ENCODE data around the gene NYAP1. TPM values are rescaled to one million over a fixed set of nuclear protein-coding genes. Genes with fewer than 3 reads are reported as not detected.
"Not testable (repeated sequence)": the region's sequence is repeated elsewhere in the genome, so short reads cannot be mapped to it uniquely, and the experiment has no call there.

NYAP1 gene
- total and polyA plus RNA-seq, 8 donors = 0.50 to 5.2 (median 3.0) TPM

GRCh38 chr7:100493476-100494264 is 9.9 kb downstream of the NYAP1 start:
- peaks cover 7 to 13% of the 10 kb centered on the region in 2 donors for H3K4me1 ChIP-seq
- intact Hi-C loops (cut with DNase I) = no loop called here
- no peak overlapping the region for H3K27ac ChIP-seq
- peaks cover 6 to 30% of the 10 kb centered on the region in 2 donors for H3K27me3 ChIP-seq
- H3K4me3 ChIP-seq = peak overlapping the region; percentile 21 to 29
- DNase-seq = peak in 2 of 4 donors; percentile 58 to 90
- H3K9me3 ChIP-seq = no peaks in the 10 kb centered on the region
- ATAC-seq = peak; percentile 76
- no peak for TF ChIP-seq CTCF (IDR thresholded peaks at IDR 0.05)
- no peaks in the 10 kb centered on the region for H3K36me3 ChIP-seq

GRCh38 chr7:100496509-100496908 is 12.8 kb downstream of the NYAP1 start:
- Histone ChIP-seq H3K36me3 (no peaks in the 10 kb centered on the region), H3K9me3 (no peaks in the 10 kb centered on the region), H3K4me3 (no peak overlapping the region), H3K27ac (no peak overlapping the region), H3K4me1 (peaks cover 7 to 13% of the 10 kb centered on the region in 2 donors), H3K27me3 (peaks cover 6 to 30% of the 10 kb centered on the region in 2 donors)
- ATAC-seq (no peak), DNase-seq (peak in 1 of 4 donors; percentile 17)
- intact Hi-C loops (cut with DNase I) = no loop called here
- TF ChIP-seq CTCF (IDR thresholded peaks at IDR 0.05) = no peak

GRCh38 chr7:100500743-100501142 is 17.0 kb downstream of the NYAP1 start:
- DNase-seq; H3K36me3 ChIP-seq; H3K27me3 ChIP-seq; H3K27ac ChIP-seq; H3K4me1 ChIP-seq; H3K9me3 ChIP-seq; H3K4me3 ChIP-seq; intact Hi-C loops (cut with DNase I); ATAC-seq: not testable (repeated sequence)

GRCh38 chr7:100504031-100504430 is 20.3 kb downstream of the NYAP1 start:
- H3K4me1 ChIP-seq; DNase-seq; ATAC-seq; intact Hi-C loops (cut with DNase I); H3K36me3 ChIP-seq; H3K27ac ChIP-seq; H3K9me3 ChIP-seq; H3K4me3 ChIP-seq; H3K27me3 ChIP-seq: not testable (repeated sequence)

- no peak for ATAC-seq
- Histone ChIP-seq H3K36me3 (no peaks in the 10 kb centered on the region), H3K9me3 (no peaks in the 10 kb centered on the region), H3K4me3 (no peak overlapping the region), H3K27me3 (no peaks in the 10 kb centered on the region), H3K27ac (no peak overlapping the region), H3K4me1 (no peaks in the 10 kb centered on the region)
- no peak for TF ChIP-seq CTCF (IDR thresholded peaks at IDR 0.05)
- intact Hi-C loops (cut with DNase I) = no loop called here
- no peak for DNase-seq
These were observed 21.3 kb downstream of the NYAP1 start for GRCh38 chr7:100504887-100505611.

GRCh38 chr7:100506356-100506923 is 22.7 kb downstream of the NYAP1 start:
- Histone ChIP-seq H3K36me3 (no peaks in the 10 kb centered on the region), H3K9me3 (no peaks in the 10 kb centered on the region), H3K4me3 (no peak overlapping the region), H3K27ac (no peak overlapping the region), H3K27me3 (no peaks in the 10 kb centered on the region), H3K4me1 (no peaks in the 10 kb centered on the region)
- intact Hi-C loops (cut with DNase I) = no loop called here
- no peak for TF ChIP-seq CTCF (IDR thresholded peaks at IDR 0.05)
- no peak for ATAC-seq
- no peak for DNase-seq
